ENCODE results near the gene PLEKHM3.
"Not testable (repeated sequence)": the region's sequence is repeated elsewhere in the genome, so short reads cannot be mapped to it uniquely, and the experiment has no call there.

Gene PLEKHM3

GRCh38 chr2:207819021-207819797 is 206.1 kb downstream of the PLEKHM3 start:
- no peak for DNase-seq

GRCh38 chr2:207816546-207816945 is 208.8 kb downstream of the PLEKHM3 start:
- no peak for DNase-seq

- no peak for DNase-seq
These were observed 210.1 kb downstream of the PLEKHM3 start for GRCh38 chr2:207815254-207815653.

- no peak for DNase-seq
These were observed 211.4 kb downstream of the PLEKHM3 start for GRCh38 chr2:207813942-207814341.

GRCh38 chr2:207813221-207813916 is 212.0 kb downstream of the PLEKHM3 start:
- no peak for DNase-seq

GRCh38 chr2:207812726-207813080 is 212.6 kb downstream of the PLEKHM3 start:
- DNase-seq: no peak

GRCh38 chr2:207812058-207812725 is 213.1 kb downstream of the PLEKHM3 start:
- DNase-seq: no peak

- DNase-seq: not testable (repeated sequence)
These were observed 213.7 kb downstream of the PLEKHM3 start for GRCh38 chr2:207811658-207812057.

GRCh38 chr2:207810200-207810788 is 215.0 kb downstream of the PLEKHM3 start:
- DNase-seq: no peak

- DNase-seq: no peak
These were observed 217.2 kb downstream of the PLEKHM3 start for GRCh38 chr2:207808119-207808518.

- DNase-seq: no peak
These were observed 217.8 kb downstream of the PLEKHM3 start for GRCh38 chr2:207807516-207807915.

GRCh38 chr2:207805566-207806226 is 219.6 kb downstream of the PLEKHM3 start:
- no peak for DNase-seq

GRCh38 chr2:207802650-207803049 is 222.7 kb downstream of the PLEKHM3 start:
- no peak for DNase-seq

GRCh38 chr2:207801259-207801658 is 224.1 kb downstream of the PLEKHM3 start:
- DNase-seq: no peak

- DNase-seq: no peak
These were observed 228.6 kb downstream of the PLEKHM3 start for GRCh38 chr2:207796585-207797350.

- DNase-seq: no peak
These were observed 233.0 kb downstream of the PLEKHM3 start for GRCh38 chr2:207792244-207792785.

- no peak for DNase-seq
These were observed 233.6 kb downstream of the PLEKHM3 start for GRCh38 chr2:207791579-207792243.

GRCh38 chr2:207790898-207791297 is 234.4 kb downstream of the PLEKHM3 start:
- no peak for DNase-seq

- no peak for DNase-seq
These were observed 237.5 kb downstream of the PLEKHM3 start for GRCh38 chr2:207787800-207788199.

GRCh38 chr2:207787017-207787416 is 238.3 kb downstream of the PLEKHM3 start:
- no peak for DNase-seq

GRCh38 chr2:207784898-207785297 is 240.4 kb downstream of the PLEKHM3 start:
- no peak for DNase-seq
